A549 (cell line): ENCODE measurements around the gene GAL. TPM values are rescaled to one million over a fixed set of nuclear protein-coding genes. Genes with fewer than 3 reads are reported as not detected.

Experiments used
- ATAC-seq, 2 experiments: fragments of 200-7000 bp in 1 of 2; fragments of >200 bp in 1 of 2; cut with Nextera tagmentation in 1 of 2; cut with Tn5 transposase in 1 of 2; 3 replicates each; pipeline versions ENCODE4 v1.8.0 to v1.9.1; 2018 to 2020; ENCODE audit warnings: mild to moderate bottlenecking in 1 of 2, moderate library complexity in 1 of 2
- CTCF ChIA-PET: fragments of 300-600 bp; sonication (Branson Sonifier 250); formaldehyde crosslinking; extraction: SDS; loops from one replicate; lab custom pipeline; 2021; ENCODE audit warnings: antibody characterized with exemption, inconsistent platforms; lab: Yijun Ruan, JAX
- POLR2A ChIA-PET: fragments of 350-600 bp; formaldehyde crosslinking; extraction: SDS; loops from one replicate; lab custom pipeline; 2021; ENCODE audit warnings: antibody characterized with exemption, inconsistent platforms; lab: Yijun Ruan, JAX
- DNase-seq, 2 experiments: peaks; one replicate each; pipeline versions ENCODE4 v3.0.0 to v3.0.0-alpha.2; 2011 to 2016; ENCODE audit warnings: low read depth in 1 of 2, low spot score in 1 of 2
- FAIRE-seq: peaks from 2 replicates; lab custom pipeline; 2011; peaks lifted over from hg19 to GRCh38; lab: Jason Lieb, UNC
- H3K27ac ChIP-seq, 2 experiments: fragments of >200 bp; sonication (Bioruptor Twin); formaldehyde crosslinking; 3 replicates each; pipeline ENCODE4 v1.5.1; 2016 to 2017
- H3K4me1 ChIP-seq: fragments of >200 bp; sonication (Bioruptor Twin); formaldehyde crosslinking; 3 replicates; pipeline ENCODE4 v1.6.1; 2016
- H3K4me2 ChIP-seq: fragments of >200 bp; sonication (Bioruptor Twin); formaldehyde crosslinking; 3 replicates; pipeline ENCODE4 v1.6.1; 2016
- H3K4me3 ChIP-seq: fragments of >200 bp; sonication (Bioruptor Twin); formaldehyde crosslinking; 3 replicates; pipeline ENCODE4 v1.5.1; 2016
- H3K9me3 ChIP-seq: fragments of >200 bp; sonication (Bioruptor Twin); formaldehyde crosslinking; 3 replicates; pipeline ENCODE4 v1.6.1; 2016
- CBX2 ChIP-seq: fragments of 200-600 bp; sonication (generic); IDR thresholded peaks from 2 replicates; pipeline ENCODE4 v1.6.1; 2016; ENCODE audit warnings: low read depth, mild to moderate bottlenecking, borderline replicate concordance
- CBX8 ChIP-seq: fragments of 200-600 bp; sonication (generic); IDR thresholded peaks from 2 replicates; pipeline ENCODE4 v1.6.1; 2016
- EHF ChIP-seq: fragments of 250-450 bp; sonication (Bioruptor Pico); IDR thresholded peaks from 2 replicates; pipeline ENCODE4 v1.5.0; 2020; ENCODE audit warnings: mild to moderate bottlenecking
- EP300 ChIP-seq, 2 experiments: fragments of >200 bp; sonication (Bioruptor Twin); formaldehyde crosslinking; IDR thresholded peaks; 2 replicates in 1 of 2; 3 replicates in 1 of 2; pipeline ENCODE4 v1.6.1; 2016 to 2017
- HDAC2 ChIP-seq: fragments of 200-600 bp; sonication (generic); IDR thresholded peaks from 2 replicates; pipeline ENCODE4 v1.6.1; 2016
- HOXB13 ChIP-seq: fragments of 250-450 bp; sonication (Bioruptor Pico); IDR thresholded peaks from 2 replicates; pipeline ENCODE4 v1.5.0; 2020; ENCODE audit warnings: low read depth, mild to moderate bottlenecking, moderate library complexity
- JUN ChIP-seq, 2 experiments: fragments of >200 bp; sonication (Bioruptor Twin); formaldehyde crosslinking; IDR thresholded peaks; 2 replicates in 1 of 2; 3 replicates in 1 of 2; pipeline ENCODE4 v1.6.1; 2016 to 2017
- KDM1A ChIP-seq: fragments of 200-600 bp; sonication (generic); IDR thresholded peaks from 2 replicates; pipeline ENCODE4 v1.6.1; 2016; ENCODE audit warnings: low read depth, mild to moderate bottlenecking
- MAFK ChIP-seq: fragments of 450-650 bp; IDR thresholded peaks from 2 replicates; pipeline ENCODE4 v1.6.1; 2014; ENCODE audit not compliant: partially characterized antibody
- MAZ ChIP-seq: fragments of 150-350 bp; IDR thresholded peaks from 2 replicates; pipeline ENCODE4 v1.6.1; 2014; ENCODE audit warnings: antibody characterized with exemption, low read depth, low read length, borderline replicate concordance
- MYC ChIP-seq: IDR thresholded peaks from 2 replicates; pipeline ENCODE4 v1.6.1; 2012; ENCODE audit warnings: mild to moderate bottlenecking, inconsistent platforms, low read length, improper control_type of control experiment, borderline replicate concordance
- POLR2AphosphoS2 ChIP-seq: conservative IDR thresholded peaks from 2 replicates; pipeline ENCODE4 v1.6.1; 2012; ENCODE audit warnings: low read length, improper control_type of control experiment, inconsistent platforms
- RAD21 ChIP-seq, 2 experiments: fragments of >200 bp in 1 of 2; sonication (Bioruptor Twin) in 1 of 2; formaldehyde crosslinking in 1 of 2; IDR thresholded peaks in 1 of 2; conservative IDR thresholded peaks in 1 of 2; 2 replicates in 1 of 2; 3 replicates in 1 of 2; pipeline ENCODE4 v1.6.1; 2012 to 2018; ENCODE audit warnings: inconsistent platforms in 1 of 2
- SMC3 ChIP-seq: fragments of >200 bp; sonication (Bioruptor Twin); formaldehyde crosslinking; IDR thresholded peaks from 3 replicates; pipeline ENCODE4 v1.6.1; 2018; ENCODE audit warnings: inconsistent platforms
- TP53 ChIP-seq: fragments of 250-450 bp; sonication (Bioruptor Pico); IDR thresholded peaks from 2 replicates; pipeline ENCODE4 v1.5.0; 2021; ENCODE audit warnings: mild to moderate bottlenecking, moderate library complexity
- ZNF302 ChIP-seq: fragments of 250-450 bp; sonication (Bioruptor Pico); IDR thresholded peaks from 2 replicates; pipeline ENCODE4 v1.9.0; 2021; ENCODE audit warnings: inconsistent platforms, mild to moderate bottlenecking, moderate library complexity
- WGBS: methylation state at CpG from one replicate; pipeline ENCODE4 v1.1.6; 2017; ENCODE audit errors: missing lambda C conversion rate; 5-methylcytosine and 5-hydroxymethylcytosine counted together
- polyA plus RNA-seq, 4 experiments: library from polyadenylated mRNA; depleted of rRNA in 3 of 4; stranded (reverse); fragments of >200 nt; fragmentation: RNase III in 1 of 4; extraction: RNeasy Plus Mini Kit Qiagen cat#74134 plus additional on column Dnase treatment in 1 of 4; gene quantifications; 2 replicates in 3 of 4; 3 replicates in 1 of 4; pipeline ENCODE4 v1.2.3, GENCODE V29; 2011 to 2017
- TF ChIP-seq, protein P1 (sequence below): fragments of 250-450 bp; sonication (Bioruptor Pico); IDR thresholded peaks from 2 replicates; pipeline ENCODE4 v1.5.0; 2020; ENCODE audit warnings: low read depth, mild to moderate bottlenecking, moderate library complexity
- TF ChIP-seq, protein P2 (sequence below): fragments of 250-450 bp; sonication (Bioruptor Pico); IDR thresholded peaks from 2 replicates; pipeline ENCODE4 v1.5.0; 2021; ENCODE audit warnings: mild to moderate bottlenecking, moderate library complexity, borderline replicate concordance
- TF ChIP-seq, protein P3 (sequence below): fragments of 150-350 bp; IDR thresholded peaks from 2 replicates; pipeline ENCODE4 v1.6.1; 2014; ENCODE audit warnings: low read depth, mild to moderate bottlenecking, low read length
- TF ChIP-seq, protein P4 (sequence below): IDR thresholded peaks from 2 replicates; pipeline ENCODE4 v1.6.1; 2012

GAL gene
- polyA plus RNA-seq, 2 of the 4 experiments (the other 2 are of a cell fraction): 2.2 to 8.6 TPM

DNA sequence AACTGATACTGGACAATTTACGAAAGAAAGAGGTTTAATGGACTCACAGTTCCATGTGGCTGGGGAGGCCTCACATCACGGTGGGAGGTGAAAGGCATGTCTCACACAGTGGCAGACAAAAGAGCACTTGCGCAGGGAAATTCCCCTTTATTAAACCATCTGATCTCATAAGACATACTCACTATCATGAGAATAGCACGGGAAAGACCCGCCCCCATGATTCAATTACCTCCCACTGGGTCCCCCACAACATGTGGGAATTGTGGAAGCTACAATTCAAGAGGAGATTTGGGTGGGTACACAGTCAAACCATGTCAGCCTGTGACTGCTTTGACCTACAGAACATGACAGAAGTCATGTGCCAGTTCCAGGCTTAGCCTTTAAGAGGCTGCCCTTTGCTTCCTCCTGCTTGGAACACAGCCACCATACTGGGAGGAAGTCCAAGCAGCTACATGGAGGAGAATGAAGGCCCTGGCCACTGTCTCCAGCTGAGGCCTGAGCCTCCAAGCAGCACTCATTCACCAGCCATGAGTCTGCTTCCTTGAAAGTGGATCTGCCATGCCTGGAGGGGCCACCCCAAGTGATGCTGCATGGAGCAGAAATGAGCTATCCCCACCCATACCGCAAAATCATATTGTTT, 10.9 kb upstream of the GAL start (continued):
- TF ChIP-seq, protein P1, sequence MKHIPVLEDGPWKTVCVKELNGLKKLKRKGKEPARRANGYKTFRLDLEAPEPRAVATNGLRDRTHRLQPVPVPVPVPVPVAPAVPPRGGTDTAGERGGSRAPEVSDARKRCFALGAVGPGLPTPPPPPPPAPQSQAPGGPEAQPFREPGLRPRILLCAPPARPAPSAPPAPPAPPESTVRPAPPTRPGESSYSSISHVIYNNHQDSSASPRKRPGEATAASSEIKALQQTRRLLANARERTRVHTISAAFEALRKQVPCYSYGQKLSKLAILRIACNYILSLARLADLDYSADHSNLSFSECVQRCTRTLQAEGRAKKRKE (CRISPR knock-in tag): no peak
- TF ChIP-seq RAD21 (conservative IDR thresholded peaks at IDR 0.05 in 1 of 2, IDR thresholded peaks at IDR 0.05 in 1 of 2): no peak
- no peak for TF ChIP-seq SMC3
- TF ChIP-seq HOXB13 (CRISPR knock-in tag): no peak
- TF ChIP-seq, all 56 proteins: peak for 0

DNA sequence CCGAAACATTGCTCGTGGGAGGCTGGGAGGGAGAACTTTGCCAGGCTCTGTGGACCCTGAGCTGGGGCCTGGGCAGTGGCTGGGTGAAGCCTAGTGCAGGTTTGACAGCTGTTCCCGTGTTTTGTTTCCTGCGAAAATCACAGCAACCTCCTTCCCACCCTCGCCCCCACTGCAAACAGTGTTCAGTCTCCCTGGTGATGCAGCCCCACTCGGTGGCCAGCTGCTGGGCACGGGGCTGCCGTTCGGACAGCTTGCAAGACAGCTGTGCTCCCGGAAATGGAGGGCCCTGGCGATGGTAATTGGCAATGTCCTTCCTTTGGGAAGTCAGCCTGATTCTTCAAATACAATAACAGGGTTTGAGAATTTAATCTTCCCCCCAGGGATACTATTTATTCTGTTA, 10.4 kb upstream of the GAL start:
- Histone ChIP-seq H3K9me3 (peaks cover 8% of the 10 kb centered on the region; the same call in 2 of the 3 replicates), H3K4me3 (no peak overlapping the region), H3K4me2 (no peak overlapping the region), H3K4me1 (peaks cover 13% of the 10 kb centered on the region), H3K27ac (no peak overlapping the region)
- ChIA-PET CTCF (interaction anchor here (1.0 kb wide), 1 partner anchor 43 kb away, joined by 3 read pairs; no protein-coding TSS in a partner anchor), POLR2A (no interaction called here)
- 64% methylated on average over 11 of the region's 11 CpGs for WGBS
- FAIRE-seq (no peak), DNase-seq (no peak), ATAC-seq (no peak)
- TF ChIP-seq, protein P1 (CRISPR knock-in tag): no peak
- TF ChIP-seq CBX8: no peak
- TF ChIP-seq JUN (IDR thresholded peaks at IDR 0.05): no peak
- no peak for TF ChIP-seq TP53 (CRISPR knock-in tag)
- TF ChIP-seq, protein P2, sequence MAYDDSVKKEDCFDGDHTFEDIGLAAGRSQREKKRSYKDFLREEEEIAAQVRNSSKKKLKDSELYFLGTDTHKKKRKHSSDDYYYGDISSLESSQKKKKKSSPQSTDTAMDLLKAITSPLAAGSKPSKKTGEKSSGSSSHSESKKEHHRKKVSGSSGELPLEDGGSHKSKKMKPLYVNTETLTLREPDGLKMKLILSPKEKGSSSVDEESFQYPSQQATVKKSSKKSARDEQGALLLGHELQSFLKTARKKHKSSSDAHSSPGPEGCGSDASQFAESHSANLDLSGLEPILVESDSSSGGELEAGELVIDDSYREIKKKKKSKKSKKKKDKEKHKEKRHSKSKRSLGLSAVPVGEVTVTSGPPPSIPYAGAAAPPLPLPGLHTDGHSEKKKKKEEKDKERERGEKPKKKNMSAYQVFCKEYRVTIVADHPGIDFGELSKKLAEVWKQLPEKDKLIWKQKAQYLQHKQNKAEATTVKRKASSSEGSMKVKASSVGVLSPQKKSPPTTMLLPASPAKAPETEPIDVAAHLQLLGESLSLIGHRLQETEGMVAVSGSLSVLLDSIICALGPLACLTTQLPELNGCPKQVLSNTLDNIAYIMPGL (CRISPR knock-in tag): no peak
- TF ChIP-seq HOXB13 (CRISPR knock-in tag): no peak
- no peak for TF ChIP-seq EP300 (IDR thresholded peaks at IDR 0.05)
- TF ChIP-seq MAFK: no peak
- no peak for TF ChIP-seq EHF (CRISPR knock-in tag)
- no peak for TF ChIP-seq MYC
- no peak for TF ChIP-seq SMC3
- no peak for TF ChIP-seq ZNF302 (CRISPR knock-in tag)
- TF ChIP-seq, protein P3, sequence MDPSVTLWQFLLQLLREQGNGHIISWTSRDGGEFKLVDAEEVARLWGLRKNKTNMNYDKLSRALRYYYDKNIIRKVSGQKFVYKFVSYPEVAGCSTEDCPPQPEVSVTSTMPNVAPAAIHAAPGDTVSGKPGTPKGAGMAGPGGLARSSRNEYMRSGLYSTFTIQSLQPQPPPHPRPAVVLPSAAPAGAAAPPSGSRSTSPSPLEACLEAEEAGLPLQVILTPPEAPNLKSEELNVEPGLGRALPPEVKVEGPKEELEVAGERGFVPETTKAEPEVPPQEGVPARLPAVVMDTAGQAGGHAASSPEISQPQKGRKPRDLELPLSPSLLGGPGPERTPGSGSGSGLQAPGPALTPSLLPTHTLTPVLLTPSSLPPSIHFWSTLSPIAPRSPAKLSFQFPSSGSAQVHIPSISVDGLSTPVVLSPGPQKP: no peak
- no peak for TF ChIP-seq HDAC2
- TF ChIP-seq, protein P4, sequence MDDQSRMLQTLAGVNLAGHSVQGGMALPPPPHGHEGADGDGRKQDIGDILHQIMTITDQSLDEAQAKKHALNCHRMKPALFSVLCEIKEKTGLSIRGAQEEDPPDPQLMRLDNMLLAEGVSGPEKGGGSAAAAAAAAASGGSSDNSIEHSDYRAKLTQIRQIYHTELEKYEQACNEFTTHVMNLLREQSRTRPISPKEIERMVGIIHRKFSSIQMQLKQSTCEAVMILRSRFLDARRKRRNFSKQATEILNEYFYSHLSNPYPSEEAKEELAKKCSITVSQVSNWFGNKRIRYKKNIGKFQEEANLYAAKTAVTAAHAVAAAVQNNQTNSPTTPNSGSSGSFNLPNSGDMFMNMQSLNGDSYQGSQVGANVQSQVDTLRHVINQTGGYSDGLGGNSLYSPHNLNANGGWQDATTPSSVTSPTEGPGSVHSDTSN: no peak
- TF ChIP-seq CBX2: no peak
- TF ChIP-seq POLR2AphosphoS2: no peak
- TF ChIP-seq KDM1A: no peak
- TF ChIP-seq MAZ: no peak
